ENCODE data around the gene DOCK2.
"Not testable (repeated sequence)": the region's sequence is repeated elsewhere in the genome, so short reads cannot be mapped to it uniquely, and the experiment has no call there.

The DOCK2 gene

GRCh38 chr5:169796731-169797130, 159.7 kb downstream of the DOCK2 start:
- no peak for DNase-seq

GRCh38 chr5:169797577-169797976, 160.5 kb downstream of the DOCK2 start:
- DNase-seq: no peak

- no peak for DNase-seq
Observed at GRCh38 chr5:169798438-169798837, 161.4 kb downstream of the DOCK2 start.

- DNase-seq: no peak
Observed at GRCh38 chr5:169798906-169799660, 162.0 kb downstream of the DOCK2 start.

- DNase-seq: peak; percentile 25
Observed at GRCh38 chr5:169801324-169801777, 164.3 kb downstream of the DOCK2 start.

GRCh38 chr5:169801781-169802180, 164.7 kb downstream of the DOCK2 start:
- DNase-seq: no peak

GRCh38 chr5:169803077-169803981, 166.3 kb downstream of the DOCK2 start:
- peak; percentile 93 for DNase-seq

- peak; percentile 90 for DNase-seq
Observed at GRCh38 chr5:169804861-169805260, 167.8 kb downstream of the DOCK2 start.

GRCh38 chr5:169805527-169805934, 168.5 kb downstream of the DOCK2 start:
- peak; percentile 23 for DNase-seq

- no peak for DNase-seq
Observed at GRCh38 chr5:169805937-169806700, 169.0 kb downstream of the DOCK2 start.

GRCh38 chr5:169808118-169808581, 171.1 kb downstream of the DOCK2 start:
- no peak for DNase-seq

GRCh38 chr5:169808880-169809279, 171.8 kb downstream of the DOCK2 start:
- DNase-seq: not testable (repeated sequence)

- no peak for DNase-seq
Observed at GRCh38 chr5:169809281-169809680, 172.2 kb downstream of the DOCK2 start.

- no peak for DNase-seq
Observed at GRCh38 chr5:169810524-169810923, 173.4 kb downstream of the DOCK2 start.

GRCh38 chr5:169811023-169811422, 173.9 kb downstream of the DOCK2 start:
- DNase-seq: no peak

GRCh38 chr5:169811680-169812079, 174.6 kb downstream of the DOCK2 start:
- no peak for DNase-seq

GRCh38 chr5:169812786-169813185, 175.7 kb downstream of the DOCK2 start:
- no peak for DNase-seq

GRCh38 chr5:169814045-169814444, 177.0 kb downstream of the DOCK2 start:
- no peak for DNase-seq

GRCh38 chr5:169814522-169814921, 177.4 kb downstream of the DOCK2 start:
- no peak for DNase-seq

- no peak for DNase-seq
Observed at GRCh38 chr5:169817031-169817430, 180.0 kb downstream of the DOCK2 start.

- no peak for DNase-seq
Observed at GRCh38 chr5:169826618-169827017, 189.5 kb downstream of the DOCK2 start.

GRCh38 chr5:169827769-169828168, 190.7 kb downstream of the DOCK2 start:
- DNase-seq: peak; percentile 23

GRCh38 chr5:169828385-169828784, 191.3 kb downstream of the DOCK2 start:
- DNase-seq: no peak
